Neuronal stem cell (in vitro differentiated cells): Measurements from ENCODE around the gene PLPP2.

ENCODE experiments used
- DNase-seq: peaks from one replicate; pipeline ENCODE4 v3.0.0-alpha.2; 2013; ENCODE audit warnings: low spot score
- H2AFZ ChIP-seq: one replicate; pipeline ENCODE4 v1.6.1; 2013; ENCODE audit warnings: mild to moderate bottlenecking, low read length, inconsistent platforms
- H2AK5ac ChIP-seq: 2 replicates; pipeline ENCODE4 v1.6.1; 2013; ENCODE audit warnings: low read depth, mild to moderate bottlenecking, inconsistent platforms, low read length, moderate library complexity, mixed read lengths
- H2BK120ac ChIP-seq: 2 replicates; pipeline ENCODE4 v1.6.1; 2013; ENCODE audit warnings: low read depth, mild to moderate bottlenecking, inconsistent platforms, low read length, moderate library complexity, mixed read lengths
- H2BK12ac ChIP-seq: one replicate; pipeline ENCODE4 v1.6.1; 2013; ENCODE audit warnings: low read length, inconsistent platforms
- H2BK15ac ChIP-seq: 2 replicates; pipeline ENCODE4 v1.6.1; 2013; ENCODE audit warnings: mild to moderate bottlenecking, low read length, inconsistent platforms, mixed read lengths
- H2BK5ac ChIP-seq: one replicate; pipeline ENCODE4 v1.6.1; 2013; ENCODE audit warnings: inconsistent platforms, mild to moderate bottlenecking, low read length, moderate library complexity
- H3K14ac ChIP-seq: one replicate; pipeline ENCODE4 v1.6.1; 2013; ENCODE audit warnings: low read length, inconsistent platforms
- H3K18ac ChIP-seq: 2 replicates; pipeline ENCODE4 v1.6.1; 2013; ENCODE audit warnings: low read length, inconsistent platforms
- H3K23ac ChIP-seq: 2 replicates; pipeline ENCODE4 v1.6.1; 2013; ENCODE audit warnings: low read depth, mild to moderate bottlenecking, mixed read lengths, low read length, inconsistent platforms; ENCODE audit not compliant: poor library complexity
- H3K27ac ChIP-seq: replicated peaks from 3 replicates; pipeline ENCODE4 v1.5.1; 2013; ENCODE audit warnings: low read length, inconsistent platforms
- H3K27me3 ChIP-seq, 3 experiments: 2 replicates each; pipeline ENCODE4 v1.6.1; 2013; ENCODE audit warnings: low read length in 3 of 3, mild to moderate bottlenecking in 2 of 3, inconsistent platforms in 1 of 3, low read depth in 1 of 3, mixed read lengths in 1 of 3, moderate library complexity in 1 of 3; ENCODE audit not compliant: control insufficient read depth in 3 of 3, insufficient read depth in 3 of 3
- H3K36me3 ChIP-seq, 2 donors: replicated peaks in 1 of 2; 2 replicates each; pipeline ENCODE4 v1.6.1; 2013; ENCODE audit warnings: low read length in 2 of 2; ENCODE audit not compliant: control insufficient read depth in 2 of 2, insufficient read depth in 2 of 2
- H3K4ac ChIP-seq: 2 replicates; pipeline ENCODE4 v1.6.1; 2013; ENCODE audit warnings: inconsistent platforms, mild to moderate bottlenecking, low read length, moderate library complexity
- H3K4me1 ChIP-seq, 2 donors: 1 replicate in 1 of 2; 2 replicates in 1 of 2; pipeline ENCODE4 v1.6.1; 2013; ENCODE audit warnings: low read length in 2 of 2, low read depth in 1 of 2; ENCODE audit not compliant: control insufficient read depth in 2 of 2, insufficient read depth in 1 of 2
- H3K4me2 ChIP-seq: one replicate; pipeline ENCODE4 v1.6.1; 2013; ENCODE audit warnings: mild to moderate bottlenecking, low read length, inconsistent platforms; ENCODE audit not compliant: insufficient read depth, poor library complexity, severe bottlenecking
- H3K4me3 ChIP-seq, 2 donors: 2 replicates each; pipeline ENCODE4 v1.5.1; 2013; ENCODE audit warnings: low read length in 2 of 2, mild to moderate bottlenecking in 2 of 2, inconsistent platforms in 1 of 2, moderate library complexity in 1 of 2
- H3K79me1 ChIP-seq: one replicate; pipeline ENCODE4 v1.6.1; 2013; ENCODE audit warnings: low read depth, mild to moderate bottlenecking, inconsistent platforms, low read length, moderate library complexity
- H3K9ac ChIP-seq: one replicate; pipeline ENCODE4 v1.6.1; 2013; ENCODE audit warnings: mild to moderate bottlenecking, low read depth, low read length, inconsistent platforms; ENCODE audit not compliant: poor library complexity
- H3K9me3 ChIP-seq, 2 donors: replicated peaks in 1 of 2; 2 replicates each; pipeline versions ENCODE3 to v1.6.1; 2013; ENCODE audit warnings: low read length in 2 of 2, mild to moderate bottlenecking in 2 of 2, inconsistent platforms in 1 of 2, low read depth in 1 of 2, mixed read lengths in 1 of 2, moderate library complexity in 1 of 2; ENCODE audit not compliant: control insufficient read depth in 2 of 2, insufficient read depth in 1 of 2
- H4K8ac ChIP-seq: one replicate; pipeline ENCODE4 v1.6.1; 2013; ENCODE audit warnings: low read depth, mild to moderate bottlenecking, inconsistent platforms, low read length, moderate library complexity
- H4K91ac ChIP-seq: one replicate; pipeline ENCODE4 v1.6.1; 2013; ENCODE audit warnings: low read length, low read depth, mild to moderate bottlenecking, inconsistent platforms; ENCODE audit not compliant: poor library complexity
- WGBS, 2 donors: extraction: QIAGEN DNeasy Blood & Tissue Kit; methylation state at CpG; one replicate each; pipeline ENCODE4 v1.1.7; 2013; ENCODE audit warnings: missing lambda C conversion rate in 2 of 2, mixed read lengths in 1 of 2; ENCODE audit not compliant: insufficient read length in 2 of 2, insufficient replicate concordance in 1 of 2; ENCODE audit errors: extremely low coverage in 2 of 2; 5-methylcytosine and 5-hydroxymethylcytosine counted together

PLPP2 gene

GRCh38 chr19:275958-276646, 15.1 kb downstream of the PLPP2 start:
- no peak overlapping the region for H3K23ac ChIP-seq
- peaks cover 0 to 29% (median 10%) of the 10 kb centered on the region in 3 experiments for H3K27me3 ChIP-seq
- H3K4me3 ChIP-seq = no peak overlapping the region
- no peak overlapping the region for H3K4me2 ChIP-seq
- no peak overlapping the region for H3K27ac ChIP-seq
- no peaks in the 10 kb centered on the region for H3K36me3 ChIP-seq
- no peak overlapping the region for H2AFZ ChIP-seq
- peaks cover 9 to 11% of the 10 kb centered on the region in 2 donors for H3K4me1 ChIP-seq
- no peak overlapping the region for H4K8ac ChIP-seq
- H2BK15ac ChIP-seq = no peak overlapping the region
- no peak for DNase-seq
- H3K18ac ChIP-seq = no peak overlapping the region
- H2BK12ac ChIP-seq = no peak overlapping the region
- H2BK5ac ChIP-seq = no peak overlapping the region
- no peak overlapping the region for H2BK120ac ChIP-seq
- no peaks in the 10 kb centered on the region for H3K79me1 ChIP-seq
- no peak overlapping the region for H3K9ac ChIP-seq
- no peak overlapping the region for H3K14ac ChIP-seq
- H3K4ac ChIP-seq = no peak overlapping the region
- no peaks in the 10 kb centered on the region for H3K9me3 ChIP-seq
- no peak overlapping the region for H2AK5ac ChIP-seq
- WGBS, 2 donors = no CpG with 5 or more reads among the region's 19 CpGs
- H4K91ac ChIP-seq = no peak overlapping the region

- Histone ChIP-seq H2BK15ac (no peak overlapping the region), H3K36me3 (no peaks in the 10 kb centered on the region)
- no CpG with 5 or more reads among the region's 9 CpGs for WGBS, 2 donors
These were observed 16.2 kb downstream of the PLPP2 start for GRCh38 chr19:275000-275399.

DNA sequence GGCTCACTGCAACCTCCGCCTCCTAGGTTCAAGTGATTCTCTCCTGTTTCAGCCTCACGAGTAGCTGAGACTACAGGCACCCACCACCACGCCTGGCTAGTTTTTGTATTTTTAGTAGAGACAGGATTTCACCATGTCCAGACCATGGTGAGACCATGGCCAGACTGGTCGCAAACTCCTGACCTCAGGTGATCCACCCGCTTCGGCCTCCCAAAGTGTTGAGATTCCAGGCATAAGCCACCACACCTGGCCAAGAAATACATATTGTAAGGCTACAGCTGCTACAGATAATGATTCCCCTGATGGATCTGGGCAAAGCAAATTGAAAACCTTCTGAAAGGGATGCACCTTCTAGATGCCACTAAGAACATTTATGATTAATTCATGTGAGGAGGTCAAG, 17.8 kb downstream of the PLPP2 start:
- no peaks in the 10 kb centered on the region for H3K36me3 ChIP-seq
- H4K8ac ChIP-seq = no peak overlapping the region
- no peaks in the 10 kb centered on the region for H3K9me3 ChIP-seq
- H2AK5ac ChIP-seq = no peak overlapping the region
- H3K27ac ChIP-seq = no peak overlapping the region
- DNase-seq = no peak
- no peak overlapping the region for H3K14ac ChIP-seq
- no peak overlapping the region for H2AFZ ChIP-seq
- no peak overlapping the region for H3K4me3 ChIP-seq
- H3K9ac ChIP-seq = no peak overlapping the region
- WGBS, 2 donors = no CpG with 5 or more reads among the region's 6 CpGs
- no peak overlapping the region for H3K4me2 ChIP-seq
- H3K18ac ChIP-seq = no peak overlapping the region
- H3K23ac ChIP-seq = no peak overlapping the region
- peaks cover 0 to 3% of the 10 kb centered on the region in 2 donors for H3K4me1 ChIP-seq
- no peak overlapping the region for H2BK5ac ChIP-seq
- no peak overlapping the region for H2BK15ac ChIP-seq
- peaks cover 0 to 18% (median 0%) of the 10 kb centered on the region in 3 experiments for H3K27me3 ChIP-seq
- H3K79me1 ChIP-seq = no peaks in the 10 kb centered on the region
- H4K91ac ChIP-seq = no peak overlapping the region
- no peak overlapping the region for H3K4ac ChIP-seq
- H2BK12ac ChIP-seq = no peak overlapping the region
- H2BK120ac ChIP-seq = no peak overlapping the region

More at GRCh38 chr19:275000-275399, 16.2 kb downstream of the PLPP2 start:
- Histone ChIP-seq H2BK5ac (no peak overlapping the region), H3K9me3 (no peaks in the 10 kb centered on the region), H3K4me3 (no peak overlapping the region), H3K23ac (no peak overlapping the region), H3K79me1 (no peaks in the 10 kb centered on the region), H3K27me3 (peaks cover 0 to 28% (median 9%) of the 10 kb centered on the region in 3 experiments), H2BK12ac (no peak overlapping the region), H4K8ac (no peak overlapping the region), H3K4me1 (peaks cover 0 to 3% of the 10 kb centered on the region in 2 donors), H3K27ac (no peak overlapping the region), H4K91ac (no peak overlapping the region), H3K18ac (no peak overlapping the region), H3K4me2 (no peak overlapping the region), H2BK120ac (no peak overlapping the region), H3K9ac (no peak overlapping the region), H2AFZ (no peak overlapping the region), H3K14ac (no peak overlapping the region), H2AK5ac (no peak overlapping the region), H3K4ac (no peak overlapping the region)
- DNase-seq = no peak

- Histone ChIP-seq H2BK15ac (no peak overlapping the region), H3K9ac (no peak overlapping the region), H3K9me3 (no peaks in the 10 kb centered on the region), H3K4ac (no peak overlapping the region), H3K27me3 (peaks cover 3 to 22% (median 7%) of the 10 kb centered on the region in 3 experiments), H4K91ac (no peak overlapping the region), H3K14ac (no peak overlapping the region), H3K4me1 (peaks cover 2 to 3% of the 10 kb centered on the region in 2 donors), H2BK12ac (no peak overlapping the region), H3K36me3 (no peaks in the 10 kb centered on the region), H3K79me1 (no peaks in the 10 kb centered on the region), H3K18ac (no peak overlapping the region), H2AFZ (no peak overlapping the region), H3K4me3 (no peak overlapping the region), H2BK5ac (no peak overlapping the region), H4K8ac (no peak overlapping the region), H3K4me2 (no peak overlapping the region), H2BK120ac (no peak overlapping the region), H3K27ac (no peak overlapping the region), H3K23ac (no peak overlapping the region), H2AK5ac (no peak overlapping the region)
- no peak for DNase-seq
- no CpG with 5 or more reads among the region's 6 CpGs for WGBS, 2 donors
These were observed 19.3 kb downstream of the PLPP2 start for GRCh38 chr19:271856-272255.
